NT2/D1 (cell line): ENCODE measurements around the gene CGGBP1.
A peak's percentile ranks its signal among the peaks of the same experiment; 100 is the strongest.

Experiments used
- DNase-seq: peaks from one replicate; pipeline ENCODE4 v3.0.0-alpha.2; 2011; ENCODE audit warnings: low read depth, low spot score
- H3K27me3 ChIP-seq: 2 replicates; pipeline ENCODE4 v1.6.0; 2011; ENCODE audit warnings: mild to moderate bottlenecking; ENCODE audit not compliant: insufficient read length, insufficient read depth
- H3K36me3 ChIP-seq: 2 replicates; pipeline ENCODE4 v1.6.1; 2011; ENCODE audit warnings: mild to moderate bottlenecking, low read length, mixed read lengths; ENCODE audit not compliant: insufficient read depth, insufficient read length
- H3K4me1 ChIP-seq: 2 replicates; pipeline ENCODE4 v1.5.1; 2011; ENCODE audit not compliant: insufficient read depth, insufficient read length
- H3K4me3 ChIP-seq: 2 replicates; pipeline ENCODE4 v1.5.1; 2011; ENCODE audit warnings: low read depth; ENCODE audit not compliant: insufficient read length
- H3K9ac ChIP-seq: 2 replicates; pipeline ENCODE4 v1.6.0; 2011; ENCODE audit warnings: low read depth; ENCODE audit not compliant: insufficient read length
- H3K9me3 ChIP-seq: 2 replicates; pipeline ENCODE4 v1.5.1; 2011; ENCODE audit warnings: mild to moderate bottlenecking, low read length; ENCODE audit not compliant: insufficient read depth
- SUZ12 ChIP-seq: IDR thresholded peaks from 2 replicates; pipeline ENCODE4 v1.6.1; 2011; ENCODE audit not compliant: insufficient read length, insufficient read depth; ENCODE audit errors: extremely low read depth
- YY1 ChIP-seq: IDR thresholded peaks from 2 replicates; pipeline ENCODE4 v1.6.1; 2011; ENCODE audit not compliant: insufficient read length, insufficient read depth
- ZNF274 ChIP-seq: IDR thresholded peaks from 2 replicates; pipeline ENCODE4 v1.6.1; 2011; ENCODE audit warnings: mild to moderate bottlenecking, low read depth, low read length

Gene CGGBP1

GRCh38 chr3:88057630-88058305 is 1.0 kb downstream of the CGGBP1 start:
- Histone ChIP-seq H3K9me3 (no peaks in the 10 kb centered on the region), H3K27me3 (no peaks in the 10 kb centered on the region), H3K4me3 (peak overlapping the region; percentile 93), H3K9ac (peak overlapping the region; percentile 80), H3K36me3 (peaks cover 37% of the 10 kb centered on the region), H3K4me1 (no peaks in the 10 kb centered on the region)
- DNase-seq, result no peak
- no peak for TF ChIP-seq ZNF274
- no peak for TF ChIP-seq SUZ12
- no peak for TF ChIP-seq YY1

DNA sequence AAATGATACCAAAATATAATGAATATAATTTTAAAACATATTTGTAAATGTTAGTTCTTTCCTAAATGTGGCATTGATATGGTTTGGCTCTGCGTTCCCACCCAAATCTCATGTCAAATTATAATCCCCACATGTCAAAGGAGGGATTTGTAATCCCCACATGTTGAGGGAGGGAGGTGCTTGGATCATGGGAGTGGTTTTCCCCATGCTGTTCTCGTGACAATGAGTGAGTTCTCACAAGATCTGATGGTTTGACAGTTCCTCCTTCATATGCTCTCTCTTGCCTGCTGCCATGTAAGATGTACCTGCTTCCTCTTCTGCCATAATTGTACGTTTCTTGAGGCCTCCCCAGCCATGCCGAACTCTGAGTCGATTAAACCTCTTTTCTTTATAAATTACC is 12.0 kb downstream of the CGGBP1 start:
- H3K27me3 ChIP-seq, result no peaks in the 10 kb centered on the region
- no peak overlapping the region for H3K4me3 ChIP-seq
- H3K36me3 ChIP-seq, result no peaks in the 10 kb centered on the region
- no peak overlapping the region for H3K9ac ChIP-seq
- TF ChIP-seq YY1 (no peak), SUZ12 (no peak), ZNF274 (no peak)
- H3K4me1 ChIP-seq, result no peaks in the 10 kb centered on the region
- no peak for DNase-seq
- no peaks in the 10 kb centered on the region for H3K9me3 ChIP-seq

GRCh38 chr3:88044411-88044810 is 14.4 kb downstream of the CGGBP1 start:
- no peak for DNase-seq
- Histone ChIP-seq H3K9ac (no peak overlapping the region), H3K27me3 (no peaks in the 10 kb centered on the region), H3K4me1 (no peaks in the 10 kb centered on the region), H3K9me3 (no peaks in the 10 kb centered on the region), H3K4me3 (no peak overlapping the region), H3K36me3 (no peaks in the 10 kb centered on the region)
- TF ChIP-seq SUZ12 (no peak), ZNF274 (no peak), YY1 (no peak)

GRCh38 chr3:88041005-88041404 is 17.8 kb downstream of the CGGBP1 start:
- no peaks in the 10 kb centered on the region for H3K4me1 ChIP-seq
- no peaks in the 10 kb centered on the region for H3K9me3 ChIP-seq
- TF ChIP-seq ZNF274 (no peak), SUZ12 (no peak), YY1 (no peak)
- H3K4me3 ChIP-seq, result no peak overlapping the region
- DNase-seq, result no peak
- H3K27me3 ChIP-seq, result no peaks in the 10 kb centered on the region
- H3K36me3 ChIP-seq, result no peaks in the 10 kb centered on the region
- H3K9ac ChIP-seq, result no peak overlapping the region

- Histone ChIP-seq H3K4me1 (no peaks in the 10 kb centered on the region), H3K36me3 (no peaks in the 10 kb centered on the region), H3K27me3 (no peaks in the 10 kb centered on the region), H3K9ac (no peak overlapping the region), H3K9me3 (no peaks in the 10 kb centered on the region), H3K4me3 (no peak overlapping the region)
- TF ChIP-seq ZNF274 (no peak), YY1 (no peak), SUZ12 (no peak)
- no peak for DNase-seq
These were observed 18.3 kb downstream of the CGGBP1 start for GRCh38 chr3:88040529-88040928.

DNA sequence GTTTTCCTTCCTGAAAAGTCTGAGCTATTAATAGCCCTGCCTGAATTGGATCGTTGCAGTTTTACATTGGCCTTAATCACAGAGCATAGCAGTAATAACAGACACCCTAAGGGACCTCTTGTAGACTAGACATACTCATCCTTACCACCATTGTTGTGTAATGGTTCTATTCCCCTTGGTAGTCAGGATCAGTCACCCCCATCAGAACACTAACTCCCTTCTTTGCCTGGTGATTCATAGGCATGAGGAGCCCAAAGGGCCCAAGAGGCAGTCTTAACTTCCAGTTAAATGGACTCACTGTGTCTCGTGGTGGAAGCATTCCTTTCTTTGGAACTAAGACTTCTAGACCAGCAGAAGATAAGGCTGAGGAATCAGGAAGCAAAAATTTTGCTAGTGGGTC is 20.2 kb downstream of the CGGBP1 start:
- Histone ChIP-seq H3K9ac (no peak overlapping the region), H3K4me1 (no peaks in the 10 kb centered on the region), H3K4me3 (no peak overlapping the region), H3K27me3 (no peaks in the 10 kb centered on the region), H3K36me3 (no peaks in the 10 kb centered on the region), H3K9me3 (no peaks in the 10 kb centered on the region)
- TF ChIP-seq SUZ12 (no peak), ZNF274 (no peak), YY1 (no peak)
- DNase-seq, result no peak

- H3K9ac ChIP-seq, result no peak overlapping the region
- no peaks in the 10 kb centered on the region for H3K4me1 ChIP-seq
- no peaks in the 10 kb centered on the region for H3K27me3 ChIP-seq
- TF ChIP-seq SUZ12, result no peak
- no peak for TF ChIP-seq ZNF274
- TF ChIP-seq YY1, result no peak
- H3K4me3 ChIP-seq, result no peak overlapping the region
- no peak for DNase-seq
- H3K9me3 ChIP-seq, result no peaks in the 10 kb centered on the region
- no peaks in the 10 kb centered on the region for H3K36me3 ChIP-seq
These were observed 22.6 kb downstream of the CGGBP1 start for GRCh38 chr3:88036221-88036620.
